NT2/D1 (cell line): ENCODE data around the gene APC.
"Not testable (repeated sequence)": the region's sequence is repeated elsewhere in the genome, so short reads cannot be mapped to it uniquely, and the experiment has no call there.

Experiments
- DNase-seq: peaks from one replicate; pipeline ENCODE4 v3.0.0-alpha.2; 2011; ENCODE audit warnings: low read depth, low spot score
- H3K27me3 ChIP-seq: 2 replicates; pipeline ENCODE4 v1.6.0; 2011; ENCODE audit warnings: mild to moderate bottlenecking; ENCODE audit not compliant: insufficient read length, insufficient read depth
- H3K36me3 ChIP-seq: 2 replicates; pipeline ENCODE4 v1.6.1; 2011; ENCODE audit warnings: mild to moderate bottlenecking, low read length, mixed read lengths; ENCODE audit not compliant: insufficient read depth, insufficient read length
- H3K4me1 ChIP-seq: 2 replicates; pipeline ENCODE4 v1.5.1; 2011; ENCODE audit not compliant: insufficient read depth, insufficient read length
- H3K4me3 ChIP-seq: 2 replicates; pipeline ENCODE4 v1.5.1; 2011; ENCODE audit warnings: low read depth; ENCODE audit not compliant: insufficient read length
- H3K9ac ChIP-seq: 2 replicates; pipeline ENCODE4 v1.6.0; 2011; ENCODE audit warnings: low read depth; ENCODE audit not compliant: insufficient read length
- H3K9me3 ChIP-seq: 2 replicates; pipeline ENCODE4 v1.5.1; 2011; ENCODE audit warnings: mild to moderate bottlenecking, low read length; ENCODE audit not compliant: insufficient read depth
- SUZ12 ChIP-seq: IDR thresholded peaks from 2 replicates; pipeline ENCODE4 v1.6.1; 2011; ENCODE audit not compliant: insufficient read length, insufficient read depth; ENCODE audit errors: extremely low read depth
- YY1 ChIP-seq: IDR thresholded peaks from 2 replicates; pipeline ENCODE4 v1.6.1; 2011; ENCODE audit not compliant: insufficient read length, insufficient read depth
- ZNF274 ChIP-seq: IDR thresholded peaks from 2 replicates; pipeline ENCODE4 v1.6.1; 2011; ENCODE audit warnings: mild to moderate bottlenecking, low read depth, low read length

Gene APC

GRCh38 chr5:112707187-112708102 lies 30.2 kb upstream of the APC start:
- Histone ChIP-seq H3K36me3 (no peaks in the 10 kb centered on the region), H3K9ac (peak overlapping the region; percentile 94), H3K27me3 (no peaks in the 10 kb centered on the region), H3K4me3 (peak overlapping the region; percentile 83), H3K4me1 (no peaks in the 10 kb centered on the region), H3K9me3 (no peaks in the 10 kb centered on the region)
- no peak for TF ChIP-seq ZNF274
- peak; percentile 79 for TF ChIP-seq YY1
- peak; percentile 94 for DNase-seq

DNA sequence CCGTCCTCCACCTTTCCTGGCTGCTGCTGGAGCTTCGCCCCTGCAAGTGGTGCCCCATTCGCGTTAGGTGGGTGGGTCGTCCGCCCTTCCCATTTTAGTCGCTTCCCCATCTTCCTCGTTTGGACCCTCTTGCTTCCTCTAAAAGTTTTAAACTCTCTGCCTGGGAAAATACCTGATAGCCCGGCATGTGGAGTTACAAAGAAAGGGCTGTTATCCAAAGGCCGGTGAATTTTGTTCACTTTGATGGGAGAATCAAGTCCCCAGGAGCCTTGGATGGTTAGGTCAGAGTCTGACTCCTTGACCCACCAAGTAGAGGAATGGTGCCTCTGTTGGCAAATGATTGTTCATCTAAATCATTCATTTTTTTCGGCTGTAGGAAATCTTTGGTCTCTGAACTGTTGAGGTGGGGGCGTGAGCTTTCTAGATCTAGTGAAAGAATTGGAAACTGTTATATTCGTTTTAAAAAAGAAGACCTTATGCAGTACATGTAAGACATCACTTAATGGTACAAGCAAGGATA lies 29.5 kb upstream of the APC start:
- Histone ChIP-seq H3K4me3 (peak overlapping the region; percentile 83), H3K9me3 (no peaks in the 10 kb centered on the region), H3K9ac (peak overlapping the region; percentile 94), H3K36me3 (no peaks in the 10 kb centered on the region), H3K27me3 (no peaks in the 10 kb centered on the region), H3K4me1 (no peaks in the 10 kb centered on the region)
- TF ChIP-seq YY1 (no peak), ZNF274 (no peak), SUZ12 (no peak)
- DNase-seq, result no peak

- TF ChIP-seq YY1 (no peak), ZNF274 (no peak), SUZ12 (no peak)
- H3K4me3 ChIP-seq, result no peak overlapping the region
- H3K4me1 ChIP-seq, result no peaks in the 10 kb centered on the region
These were observed 28.3 kb upstream of the APC start for GRCh38 chr5:112709416-112709815.

DNA sequence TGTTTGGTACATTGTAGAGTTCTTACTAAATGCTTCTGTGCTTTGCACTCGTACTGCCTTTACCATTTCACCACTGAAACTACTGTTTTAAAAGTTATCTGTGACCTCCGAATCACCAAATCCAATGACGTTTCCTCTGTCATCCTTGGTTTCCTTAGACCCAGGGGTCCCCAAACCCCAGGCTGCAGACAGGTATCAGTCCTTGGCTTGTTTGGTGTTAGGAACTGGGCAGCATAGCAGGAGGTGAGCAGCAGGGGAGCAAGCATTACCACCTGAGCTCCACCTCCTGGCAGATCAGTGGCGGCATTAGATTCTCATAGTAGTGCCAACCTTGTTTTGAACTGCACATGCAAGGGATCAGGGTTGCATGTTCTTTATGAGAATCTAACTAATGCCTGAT lies 26.8 kb upstream of the APC start:
- no peak overlapping the region for H3K4me3 ChIP-seq
- no peak for DNase-seq
- no peaks in the 10 kb centered on the region for H3K36me3 ChIP-seq
- TF ChIP-seq YY1 (no peak), SUZ12 (no peak), ZNF274 (no peak)
- H3K9ac ChIP-seq, result no peak overlapping the region
- no peaks in the 10 kb centered on the region for H3K9me3 ChIP-seq
- no peaks in the 10 kb centered on the region for H3K4me1 ChIP-seq
- H3K27me3 ChIP-seq, result no peaks in the 10 kb centered on the region

More at GRCh38 chr5:112709416-112709815, 28.3 kb upstream of the APC start:
- Histone ChIP-seq H3K27me3 (no peaks in the 10 kb centered on the region), H3K9me3 (no peaks in the 10 kb centered on the region), H3K9ac (no peak overlapping the region), H3K36me3 (no peaks in the 10 kb centered on the region)
- DNase-seq, result no peak

GRCh38 chr5:112711436-112711835 lies 26.2 kb upstream of the APC start:
- no peak for TF ChIP-seq YY1
- TF ChIP-seq SUZ12, result no peak
- TF ChIP-seq ZNF274, result no peak
- DNase-seq, result no peak
- no peak overlapping the region for H3K4me3 ChIP-seq

GRCh38 chr5:112713206-112713605 lies 24.5 kb upstream of the APC start:
- Histone ChIP-seq H3K4me1 (no peaks in the 10 kb centered on the region), H3K9ac (no peak overlapping the region), H3K36me3 (no peaks in the 10 kb centered on the region), H3K4me3 (no peak overlapping the region), H3K9me3 (no peaks in the 10 kb centered on the region), H3K27me3 (no peaks in the 10 kb centered on the region)
- TF ChIP-seq SUZ12, result no peak
- no peak for TF ChIP-seq ZNF274
- TF ChIP-seq YY1, result no peak
- DNase-seq, result no peak

More at GRCh38 chr5:112711436-112711835, 26.2 kb upstream of the APC start:
- Histone ChIP-seq H3K9me3 (no peaks in the 10 kb centered on the region), H3K4me1 (no peaks in the 10 kb centered on the region), H3K9ac (no peak overlapping the region), H3K27me3 (no peaks in the 10 kb centered on the region), H3K36me3 (no peaks in the 10 kb centered on the region)

- H3K4me3 ChIP-seq, H3K36me3 ChIP-seq, H3K27me3 ChIP-seq, H3K9ac ChIP-seq, H3K9me3 ChIP-seq, DNase-seq, H3K4me1 ChIP-seq: not testable (repeated sequence)
These were observed 20.8 kb upstream of the APC start for GRCh38 chr5:112716895-112717294.
